MCF 10A (cell line): ENCODE data around the gene TOP3A. TPM values are rescaled to one million over a fixed set of nuclear protein-coding genes. Genes with fewer than 3 reads are reported as not detected.
"Not testable (repeated sequence)": the region's sequence is repeated elsewhere in the genome, so short reads cannot be mapped to it uniquely, and the experiment has no call there.

Experiments
- BruUV-seq: library from RNA; stranded (reverse); fragments of 400-500 nt; replicated peaks from 2 replicates; lab custom pipeline; 2021; lab: Mats Ljungman, UMichigan
- CTCF ChIA-PET: fragments of 300-600 bp; sonication (Branson Sonifier 250); formaldehyde crosslinking; extraction: SDS; loops from one replicate; lab custom pipeline; 2021; ENCODE audit warnings: antibody characterized with exemption, inconsistent platforms; lab: Yijun Ruan, JAX
- POLR2A ChIA-PET: fragments of 300-600, 350-650 bp; sonication (Branson Sonifier 250); formaldehyde crosslinking; extraction: SDS; loops from one replicate; lab custom pipeline; 2020; ENCODE audit warnings: antibody characterized with exemption, inconsistent platforms; lab: Yijun Ruan, JAX
- DNase-seq: peaks from one replicate; pipeline ENCODE4 v3.0.0-alpha.2; 2018; ENCODE audit not compliant: unreplicated experiment
- H3K27ac Mint-ChIP-seq: one replicate; pipeline ENCODE4 v1.8.0; 2022; ENCODE audit warnings: mild to moderate bottlenecking, low read depth, mixed read lengths; ENCODE audit not compliant: unreplicated experiment
- H3K27me3 Mint-ChIP-seq: one replicate; pipeline ENCODE4 v1.8.0; 2022; ENCODE audit warnings: mixed read lengths; ENCODE audit not compliant: insufficient read depth, unreplicated experiment
- H3K36me3 Mint-ChIP-seq: one replicate; pipeline ENCODE4 v1.8.0; 2022; ENCODE audit warnings: mild to moderate bottlenecking, moderate library complexity, mixed read lengths; ENCODE audit not compliant: insufficient read depth, unreplicated experiment
- H3K4me1 Mint-ChIP-seq: one replicate; pipeline ENCODE4 v1.8.0; 2022; ENCODE audit warnings: mixed read lengths; ENCODE audit not compliant: insufficient read depth, unreplicated experiment
- H3K4me3 Mint-ChIP-seq: one replicate; pipeline ENCODE4 v1.8.0; 2022; ENCODE audit warnings: mild to moderate bottlenecking, moderate library complexity, mixed read lengths; ENCODE audit not compliant: unreplicated experiment
- H3K9me3 Mint-ChIP-seq: one replicate; pipeline ENCODE4 v1.8.0; 2022; ENCODE audit warnings: mixed read lengths; ENCODE audit not compliant: unreplicated experiment
- CTCF ChIP-seq: fragments of 200-600 bp; IDR thresholded peaks from one replicate; pipeline ENCODE4 v1.8.0; 2022; ENCODE audit warnings: antibody characterized with exemption, mild to moderate bottlenecking; ENCODE audit not compliant: unreplicated experiment
- intact Hi-C: fragments of 100-400 bp; cut with micrococcal nuclease; formaldehyde crosslinking; loops from 2 replicates; pipeline ENCODE4 v1.14.1; 2022
- total RNA-seq: library from RNA; stranded (reverse); gene quantifications from 2 replicates; pipeline ENCODE4 v1.2.3, GENCODE V29; 2022

Gene TOP3A
- total RNA-seq, 1 experiment from 2014 or later, result 32.5 TPM

DNA sequence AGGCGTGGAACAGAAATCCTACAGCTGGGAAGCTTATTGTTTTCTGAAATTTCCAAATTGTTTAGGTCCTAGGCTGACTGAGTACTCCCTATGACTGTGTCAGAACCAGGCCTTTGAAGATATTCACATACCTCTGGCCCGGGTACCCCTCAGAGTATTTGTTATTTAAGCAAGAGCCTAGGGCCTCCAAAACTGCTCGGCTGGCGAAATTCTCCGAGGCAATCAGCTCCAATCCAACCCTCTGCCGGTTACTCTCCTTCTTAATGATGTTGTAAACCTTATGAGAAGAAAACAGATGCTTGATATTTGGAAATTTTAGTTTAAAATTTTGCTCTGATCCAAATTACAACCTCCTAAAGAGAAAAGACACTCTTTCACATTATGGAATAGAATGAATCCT lies 38.7 kb upstream of the TOP3A start:
- intact Hi-C loops, result no loop called here
- Mint-ChIP-seq H3K27ac (no peak overlapping the region), H3K4me1 (peaks cover 10% of the 10 kb centered on the region), H3K27me3 (no peaks in the 10 kb centered on the region), H3K9me3 (no peaks in the 10 kb centered on the region), H3K4me3 (no peak overlapping the region), H3K36me3 (peaks cover 68% of the 10 kb centered on the region)
- ChIA-PET CTCF (no interaction called here), POLR2A (interaction anchor here (2.4 kb wide), 1 partner anchor 9 kb away, joined by 10 read pairs; the partner anchor contains the start of gene SHMT1)
- BruUV-seq, result no TSS peak
- no peak for TF ChIP-seq CTCF
- no peak for DNase-seq

DNA sequence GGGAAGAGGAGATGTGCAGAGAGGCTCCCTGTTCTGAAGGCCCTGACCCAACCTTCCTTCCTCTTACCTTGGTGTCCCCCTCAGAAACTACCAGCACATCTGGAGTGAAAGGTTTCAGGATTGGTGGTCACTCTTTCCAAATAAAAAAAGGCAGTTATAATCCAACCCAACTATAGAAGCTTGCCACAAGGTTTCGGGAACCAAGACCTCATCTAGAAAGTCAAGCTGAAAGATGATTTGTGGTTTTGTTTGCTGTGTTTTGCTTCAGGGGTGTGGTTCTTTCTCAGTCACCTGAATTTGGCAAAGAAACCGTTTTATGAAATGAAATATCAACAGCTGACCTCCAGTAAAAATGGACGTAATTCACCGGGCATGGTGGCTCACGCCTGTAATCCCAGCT lies 29.2 kb upstream of the TOP3A start:
- Mint-ChIP-seq H3K4me1 (no peaks in the 10 kb centered on the region), H3K36me3 (peaks cover 78% of the 10 kb centered on the region), H3K9me3 (no peaks in the 10 kb centered on the region), H3K4me3 (no peak overlapping the region), H3K27ac (peak overlapping the region; percentile 42), H3K27me3 (no peaks in the 10 kb centered on the region)
- TF ChIP-seq CTCF, result no peak
- no peak for DNase-seq
- POLR2A ChIA-PET, result no interaction called here
- CTCF ChIA-PET, result interaction anchor here (0.7 to 1.2 kb wide), 2 partner anchors 16 to 375 kb away, joined by 3 read pairs; no protein-coding TSS in a partner anchor
- intact Hi-C loops, result no loop called here
- BruUV-seq, result no TSS peak

DNA sequence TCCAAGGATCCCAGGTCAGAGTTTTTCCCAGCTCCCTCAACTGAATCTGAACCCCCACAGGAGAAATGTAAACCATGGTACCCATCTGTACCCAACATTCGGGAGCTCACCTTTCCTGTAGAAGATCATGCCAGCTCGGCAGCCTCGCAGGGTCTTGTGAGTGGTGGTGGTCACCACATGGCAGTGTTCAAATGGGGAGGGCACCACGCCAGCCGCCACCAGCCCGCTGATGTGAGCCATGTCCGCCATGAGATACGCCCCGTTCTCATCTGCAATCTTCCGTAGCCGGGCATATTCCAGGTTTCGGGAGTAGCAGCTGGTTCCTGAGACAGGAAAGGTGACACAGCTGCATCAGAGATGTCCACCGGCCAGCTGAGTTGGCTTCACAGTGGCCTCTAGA lies 25.1 kb upstream of the TOP3A start:
- ChIA-PET CTCF (interaction anchor here (0.6 kb wide), 2 partner anchors 20 to 120 kb away, joined by 3 read pairs; no protein-coding TSS in a partner anchor), POLR2A (interaction anchor here (1.0 kb wide), 1 partner anchor 11 kb away, joined by 3 read pairs; no protein-coding TSS in a partner anchor)
- Mint-ChIP-seq H3K36me3 (peaks cover 70% of the 10 kb centered on the region), H3K27ac (peak overlapping the region; percentile 35), H3K4me1 (no peaks in the 10 kb centered on the region), H3K27me3 (no peaks in the 10 kb centered on the region), H3K9me3 (no peaks in the 10 kb centered on the region), H3K4me3 (no peak overlapping the region)
- intact Hi-C loops, result no loop called here
- no TSS peak for BruUV-seq
- DNase-seq, result no peak
- no peak for TF ChIP-seq CTCF

DNA sequence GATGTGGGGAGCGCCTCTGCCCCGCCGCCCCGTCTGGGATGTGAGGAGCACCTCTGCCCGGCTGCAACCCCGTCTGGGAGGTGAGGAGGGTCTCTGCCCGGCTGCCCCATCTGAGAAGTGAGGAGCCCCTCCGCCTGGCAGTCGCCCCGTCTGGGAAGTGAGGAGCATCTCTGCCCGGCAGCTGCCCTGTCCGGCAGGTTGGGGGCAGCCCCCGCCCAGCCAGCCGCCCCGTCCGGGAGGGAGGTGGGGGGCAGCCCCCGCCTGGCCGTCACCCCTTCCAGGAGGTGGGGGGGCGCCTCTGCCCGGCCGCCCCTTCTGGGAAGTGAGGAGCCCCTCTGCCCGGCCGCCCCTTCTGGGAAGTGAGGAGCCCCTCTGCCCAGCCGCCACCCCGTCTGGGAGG lies 23.4 kb upstream of the TOP3A start:
- intact Hi-C loops, POLR2A ChIA-PET, BruUV-seq, H3K27me3 Mint-ChIP-seq, H3K27ac Mint-ChIP-seq, H3K4me1 Mint-ChIP-seq, DNase-seq, H3K9me3 Mint-ChIP-seq, H3K4me3 Mint-ChIP-seq: not testable (repeated sequence)
- peaks cover 72% of the 10 kb centered on the region for H3K36me3 Mint-ChIP-seq
- CTCF ChIA-PET, result interaction anchor here (0.7 kb wide), 1 partner anchor 28 kb away, joined by 3 read pairs; no protein-coding TSS in a partner anchor
